HG03025 (cell line): ENCODE measurements around the gene ZNF197.
"Not testable (repeated sequence)": the region's sequence is repeated elsewhere in the genome, so short reads cannot be mapped to it uniquely, and the experiment has no call there.

Experiments used
- ATAC-seq: cut with Tn5 transposase; IDR thresholded peaks from one replicate; pipeline ENCODE4 v1.9.1; 2021; ENCODE audit warnings: mild to moderate bottlenecking, moderate library complexity; ENCODE audit not compliant: unreplicated experiment, low FRiP score

ZNF197 gene

DNA sequence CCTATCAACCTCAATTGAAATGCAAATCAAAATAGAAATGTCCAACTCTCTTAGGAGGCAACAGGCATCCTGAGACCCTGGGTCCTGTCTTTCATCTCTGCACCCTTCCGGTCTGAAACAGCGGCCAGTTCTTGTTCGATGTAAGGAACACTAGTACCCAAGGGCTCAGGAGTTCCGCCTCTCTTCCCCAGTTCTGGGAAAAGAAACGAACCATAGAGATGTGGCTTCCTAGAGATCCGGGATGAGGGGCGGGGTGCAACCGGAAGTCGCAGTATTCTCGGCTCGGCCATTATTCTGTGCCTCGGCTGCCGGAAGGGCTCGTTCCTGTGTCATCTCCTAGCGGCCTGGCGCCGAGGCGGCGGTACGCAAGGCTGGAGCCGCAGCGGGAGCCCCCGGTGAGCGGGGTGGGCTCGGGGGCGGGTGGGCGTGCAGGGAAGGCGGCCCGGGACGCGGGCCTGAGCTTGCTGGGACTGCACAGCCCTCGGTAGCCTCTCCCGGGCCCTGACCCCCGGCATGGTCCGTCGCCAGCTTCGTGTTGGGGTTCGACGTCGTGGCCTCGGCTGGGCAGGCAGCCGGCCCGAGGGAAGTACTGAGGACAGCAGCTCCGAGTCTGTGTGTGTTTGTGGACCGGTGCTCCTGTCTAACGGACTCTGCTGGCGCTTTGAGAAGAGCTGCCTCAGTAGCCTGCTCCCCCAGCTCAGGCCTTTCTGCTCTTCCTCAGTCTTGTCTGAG lies at the start of gene ZNF197:
ZNF197 (plus strand) TSS at position 288 of the 732 bp plus-strand sequence. CDS start 4,119 bp downstream, outside the sequence.
- ATAC-seq = peak; percentile 85

GRCh38 chr3:44576613-44577012 lies 48.2 kb upstream of the ZNF197 start:
- no peak for ATAC-seq

- ATAC-seq = not testable (repeated sequence)
Observed at GRCh38 chr3:44577354-44577952, 47.4 kb upstream of the ZNF197 start.

DNA sequence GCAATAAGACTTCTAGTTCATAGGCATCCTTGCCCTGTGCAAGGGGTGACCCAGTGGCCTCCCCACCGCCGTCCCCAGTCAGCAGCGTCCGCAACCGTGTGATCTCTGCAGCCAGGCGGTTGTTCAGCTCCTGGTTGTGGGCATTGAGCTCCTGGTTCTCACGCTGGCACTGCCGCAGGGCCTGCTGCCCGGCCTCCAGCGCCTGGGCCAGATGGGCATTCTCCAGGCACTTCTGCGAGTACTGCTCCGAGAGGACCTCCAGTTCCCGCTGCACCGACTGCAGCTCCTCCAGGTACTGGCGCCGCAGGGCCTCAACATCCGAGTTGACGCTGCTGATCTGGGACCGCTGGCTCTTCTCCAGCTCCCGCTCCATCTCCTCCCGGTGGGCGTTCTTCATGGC lies 46.5 kb upstream of the ZNF197 start:
- not testable (repeated sequence) for ATAC-seq

GRCh38 chr3:44578924-44579515 lies 45.8 kb upstream of the ZNF197 start:
- not testable (repeated sequence) for ATAC-seq

DNA sequence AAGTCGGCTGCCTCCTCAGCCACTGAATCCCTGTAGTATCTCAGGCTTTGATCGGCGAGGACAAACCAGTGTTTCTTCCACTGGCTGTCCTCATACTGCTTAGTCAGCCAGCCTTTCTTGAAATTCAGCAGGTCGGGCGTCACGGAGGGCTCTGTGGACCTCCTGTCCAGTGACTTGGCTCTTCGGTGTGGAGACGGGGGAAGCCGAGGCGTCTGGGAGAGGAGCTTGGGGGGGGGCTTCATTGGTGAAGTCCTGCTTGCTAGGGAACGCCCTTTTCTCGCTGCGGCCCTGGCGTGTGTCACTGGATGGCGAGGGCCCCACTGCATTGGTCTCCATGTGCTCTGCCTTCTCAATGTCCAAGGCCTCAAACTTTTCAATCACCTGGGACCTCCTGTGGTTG lies 45.1 kb upstream of the ZNF197 start:
- not testable (repeated sequence) for ATAC-seq

GRCh38 chr3:44580971-44581370 lies 43.9 kb upstream of the ZNF197 start:
- ATAC-seq = not testable (repeated sequence)

GRCh38 chr3:44584646-44585501 lies 40.0 kb upstream of the ZNF197 start, which contains the start of gene ZNF660:
Gene ZNF660, plus strand, starts transcription at chr3:44584964. Its CDS starts 9,230 bp downstream, at chr3:44594194.
- no peak for ATAC-seq

- no peak for ATAC-seq
Observed at GRCh38 chr3:44596621-44597020, 28.2 kb upstream of the ZNF197 start.

DNA sequence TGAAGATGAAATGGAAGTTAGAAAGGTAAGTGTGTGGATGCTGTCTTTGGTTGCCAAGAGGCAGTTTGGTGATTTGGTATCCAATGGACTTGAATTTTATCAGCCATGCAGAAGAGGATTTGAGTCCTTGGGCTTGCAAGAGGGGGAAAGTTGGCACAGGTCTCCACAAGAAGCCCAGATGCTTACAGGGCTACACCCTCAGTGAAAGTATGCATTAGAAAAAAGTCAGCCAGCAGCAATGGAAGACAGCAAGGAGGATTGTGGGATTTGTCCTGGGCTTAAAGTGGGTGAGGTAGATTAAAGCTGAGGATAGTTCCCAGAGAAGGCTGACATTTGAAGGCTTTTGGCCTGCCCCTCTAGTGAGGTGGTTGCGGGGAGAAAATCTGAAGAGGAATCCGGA lies 23.1 kb upstream of the ZNF197 start:
- ATAC-seq = no peak

DNA sequence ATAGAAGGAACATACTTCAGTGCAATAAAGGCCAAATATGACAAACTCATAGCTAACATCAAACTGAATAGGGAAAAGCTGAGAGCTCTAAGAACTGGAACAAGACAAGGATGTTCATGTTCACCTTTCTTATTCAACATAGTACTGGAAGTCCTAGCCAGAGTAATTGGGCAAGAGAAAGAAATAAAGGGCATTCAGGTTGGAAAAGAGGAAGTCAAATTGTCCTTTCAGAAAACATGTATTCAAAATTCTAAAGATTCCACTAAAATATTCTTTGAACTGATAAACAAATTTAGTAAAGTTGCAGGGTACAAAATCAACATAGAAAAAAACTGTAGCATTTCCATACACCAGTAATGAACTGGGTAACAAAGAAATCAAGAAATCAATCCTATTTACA lies 12.2 kb upstream of the ZNF197 start:
- ATAC-seq = no peak

- ATAC-seq = no peak
Observed at GRCh38 chr3:44628716-44629115, 3.9 kb downstream of the ZNF197 start.

DNA sequence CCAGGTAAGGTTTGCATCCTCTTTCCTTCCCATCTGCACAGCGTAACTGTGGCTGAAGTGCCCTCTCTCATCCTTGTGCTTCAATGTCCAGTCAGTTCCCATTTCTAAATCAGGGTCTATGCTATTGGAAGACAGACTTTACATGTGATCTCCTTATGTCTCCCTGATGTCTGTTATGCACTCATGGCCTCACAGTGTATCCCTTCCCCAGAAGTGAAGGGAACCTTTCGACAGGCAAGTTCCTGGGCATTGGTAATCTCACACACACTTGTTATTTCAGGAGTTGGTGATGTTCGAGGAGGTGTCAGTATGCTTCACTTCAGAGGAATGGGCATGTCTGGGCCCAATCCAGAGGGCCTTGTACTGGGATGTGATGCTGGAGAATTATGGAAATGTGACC lies 7.4 kb downstream of the ZNF197 start:
- ATAC-seq = no peak

DNA sequence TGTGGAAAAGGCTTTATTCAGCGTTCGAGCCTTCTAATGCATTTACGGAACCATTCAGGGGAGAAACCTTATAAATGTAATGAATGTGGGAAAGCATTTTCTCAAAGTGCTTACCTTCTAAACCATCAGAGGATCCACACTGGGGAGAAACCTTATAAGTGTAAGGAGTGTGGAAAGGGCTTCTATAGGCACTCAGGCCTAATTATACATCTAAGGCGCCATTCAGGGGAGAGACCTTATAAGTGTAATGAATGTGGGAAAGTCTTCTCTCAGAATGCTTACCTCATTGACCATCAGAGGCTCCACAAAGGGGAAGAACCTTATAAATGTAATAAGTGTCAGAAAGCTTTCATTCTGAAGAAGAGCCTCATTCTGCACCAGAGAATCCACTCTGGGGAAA lies 17.5 kb downstream of the ZNF197 start:
- ATAC-seq = no peak

- no peak for ATAC-seq
Observed at GRCh38 chr3:44643024-44643423, 18.2 kb downstream of the ZNF197 start.

DNA sequence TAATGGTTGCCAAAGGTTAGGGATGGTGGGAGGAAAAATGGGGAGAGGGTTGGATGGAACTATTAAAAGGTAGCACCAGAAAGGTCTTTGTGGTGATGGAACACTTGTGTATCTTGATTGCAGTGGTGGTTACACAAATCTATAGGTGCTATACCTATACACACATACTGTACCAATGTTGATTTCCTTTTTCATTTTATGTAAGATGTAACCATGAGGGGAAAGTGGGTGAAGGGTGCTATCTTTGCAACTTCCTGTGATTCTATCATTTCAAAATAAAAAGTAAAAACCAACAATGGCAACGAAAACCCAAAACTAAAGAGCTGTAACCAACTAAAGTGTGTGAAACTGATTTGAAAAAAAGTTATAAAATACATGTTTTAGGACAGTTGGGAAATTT lies 22.9 kb downstream of the ZNF197 start:
- no peak for ATAC-seq

GRCh38 chr3:44648564-44649229 lies 23.9 kb downstream of the ZNF197 start, which contains the start of gene ZNF35:
Gene ZNF35, plus strand, starts transcription at chr3:44648732. Its CDS starts 2,336 bp downstream, at chr3:44651068.
- ATAC-seq = peak; percentile 93

GRCh38 chr3:44649709-44650108 lies 24.9 kb downstream of the ZNF197 start:
- no peak for ATAC-seq

DNA sequence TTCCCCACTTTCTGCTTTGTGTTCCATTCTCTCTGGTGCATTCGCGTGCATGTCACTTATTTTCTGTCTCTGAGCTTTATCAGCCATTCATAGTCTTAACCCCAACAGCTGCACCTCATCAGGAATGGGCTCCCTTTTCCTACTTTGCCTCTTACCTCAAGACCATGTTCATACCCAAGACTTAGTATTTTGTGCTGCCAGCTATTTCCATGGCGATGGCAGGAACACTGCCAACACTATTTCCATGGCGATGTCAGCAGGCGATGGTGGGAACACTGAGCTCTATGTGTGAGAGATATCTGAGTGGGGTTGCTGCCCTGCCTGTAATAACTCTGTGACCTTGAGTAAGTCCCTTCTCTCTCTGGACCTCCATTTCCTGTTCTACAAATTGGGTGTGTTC lies 29.2 kb downstream of the ZNF197 start:
- no peak for ATAC-seq

DNA sequence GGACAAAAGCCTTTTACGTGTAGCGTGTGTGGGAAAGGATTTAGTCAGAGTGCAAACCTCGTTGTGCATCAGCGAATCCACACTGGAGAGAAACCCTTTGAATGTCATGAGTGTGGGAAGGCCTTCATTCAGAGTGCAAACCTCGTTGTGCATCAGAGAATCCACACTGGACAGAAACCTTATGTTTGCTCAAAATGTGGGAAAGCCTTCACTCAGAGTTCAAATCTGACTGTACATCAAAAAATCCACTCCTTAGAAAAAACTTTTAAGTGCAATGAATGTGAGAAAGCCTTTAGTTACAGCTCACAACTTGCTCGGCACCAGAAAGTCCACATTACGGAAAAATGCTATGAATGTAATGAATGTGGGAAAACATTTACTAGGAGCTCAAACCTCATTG lies 34.2 kb downstream of the ZNF197 start:
- ATAC-seq = no peak
